Uterus (tissue), 4 donors: Measurements from ENCODE around the gene SERPINA9. TPM values are rescaled to one million over a fixed set of nuclear protein-coding genes. Genes with fewer than 3 reads are reported as not detected.
"Not testable (repeated sequence)": the region's sequence is repeated elsewhere in the genome, so short reads cannot be mapped to it uniquely, and the experiment has no call there.

ENCODE experiments used
- DNase-seq, 2 donors: peaks; one replicate each; pipeline ENCODE4 v3.0.0-alpha.2; 2019 to 2020
- H3K27ac ChIP-seq, 2 donors: fragments of 200-600 bp; sonication (generic); 1 replicate in 1 of 2; 2 replicates in 1 of 2; pipeline ENCODE4 v1.5.1; 2016 to 2018
- H3K27me3 ChIP-seq, 2 donors: fragments of 200-600 bp; sonication (generic); one replicate each; pipeline ENCODE4 v1.5.1; 2018 to 2019; ENCODE audit warnings: control low read depth in 1 of 2
- H3K36me3 ChIP-seq, 2 donors: fragments of 200-600 bp; sonication (generic); one replicate each; pipeline ENCODE4 v1.5.1; 2019; ENCODE audit warnings: control low read depth in 1 of 2
- H3K4me1 ChIP-seq, 2 donors: fragments of 200-600 bp; sonication (generic); one replicate each; pipeline ENCODE4 v1.5.1; 2018 to 2019; ENCODE audit warnings: control low read depth in 1 of 2
- H3K4me3 ChIP-seq, 2 donors: fragments of 200-600 bp; sonication (generic); 1 replicate in 1 of 2; 2 replicates in 1 of 2; pipeline ENCODE4 v1.5.1; 2018 to 2019; ENCODE audit warnings: mild to moderate bottlenecking in 1 of 2
- H3K9me3 ChIP-seq, 2 donors: fragments of 200-600 bp; sonication (generic); one replicate each; pipeline ENCODE4 v1.5.1; 2019; ENCODE audit warnings: control low read depth in 1 of 2
- POLR2A ChIP-seq, 2 donors: fragments of 450-650 bp; IDR thresholded peaks; one replicate each; pipeline ENCODE4 v1.6.1; 2016; ENCODE audit warnings: antibody characterized with exemption in 2 of 2, mild to moderate bottlenecking in 1 of 2, moderate library complexity in 1 of 2
- intact Hi-C: fragments of 100-400 bp; cut with DNase I; formaldehyde crosslinking; loops from one replicate; pipeline ENCODE4 v1.15.1; 2023; ENCODE audit warnings: low total_unique reads
- total RNA-seq, 4 donors: library from RNA; depleted of rRNA in 3 of 4; stranded (reverse); fragments of >200 nt in 3 of 4; gene quantifications; one replicate each; pipeline versions ENCODE4 v1.1.0 to v1.2.4, GENCODE V29; 2014 to 2023
- TF ChIP-seq, protein P1 (sequence below), 4 experiments: fragments of 200-600 bp in 2 of 4; fragments of 450-650 bp in 2 of 4; sonication (generic) in 2 of 4; IDR thresholded peaks; one replicate each; pipeline ENCODE4 v1.5.1; 2016 to 2019; ENCODE audit warnings: antibody characterized with exemption in 4 of 4, mild to moderate bottlenecking in 2 of 4, moderate library complexity in 1 of 4
- donor health status: DM: yes; HTN: yes; CAD: no.

SERPINA9 gene
- total RNA-seq, 4 donors from 2014 or later, result not detected

DNA sequence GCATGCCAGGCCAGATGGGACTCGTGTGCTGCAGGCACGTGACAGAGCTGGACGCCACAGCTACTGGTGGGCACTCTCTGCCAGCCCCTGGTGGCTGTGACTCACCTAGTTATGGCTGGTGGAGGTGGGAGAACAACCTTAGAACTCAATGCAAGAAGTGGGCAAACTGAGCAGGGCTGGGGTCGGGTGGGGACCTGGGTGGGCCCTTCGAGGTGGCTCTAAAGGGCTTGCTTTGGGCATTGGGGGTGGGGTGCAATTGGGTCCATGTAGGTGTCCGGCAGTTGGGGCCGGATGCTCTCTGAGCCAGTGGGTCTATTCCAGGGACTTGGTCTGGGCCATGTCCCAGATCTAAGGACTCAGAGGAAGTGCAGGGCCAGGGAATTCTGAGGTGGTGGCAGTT, 38.4 kb upstream of the SERPINA9 start:
- Histone ChIP-seq H3K27ac (no peak overlapping the region), H3K9me3 (no peaks in the 10 kb centered on the region), H3K4me3 (no peak overlapping the region), H3K36me3 (no peaks in the 10 kb centered on the region), H3K27me3 (no peaks in the 10 kb centered on the region), H3K4me1 (no peaks in the 10 kb centered on the region)
- no peak for DNase-seq
- TF ChIP-seq, protein P1, sequence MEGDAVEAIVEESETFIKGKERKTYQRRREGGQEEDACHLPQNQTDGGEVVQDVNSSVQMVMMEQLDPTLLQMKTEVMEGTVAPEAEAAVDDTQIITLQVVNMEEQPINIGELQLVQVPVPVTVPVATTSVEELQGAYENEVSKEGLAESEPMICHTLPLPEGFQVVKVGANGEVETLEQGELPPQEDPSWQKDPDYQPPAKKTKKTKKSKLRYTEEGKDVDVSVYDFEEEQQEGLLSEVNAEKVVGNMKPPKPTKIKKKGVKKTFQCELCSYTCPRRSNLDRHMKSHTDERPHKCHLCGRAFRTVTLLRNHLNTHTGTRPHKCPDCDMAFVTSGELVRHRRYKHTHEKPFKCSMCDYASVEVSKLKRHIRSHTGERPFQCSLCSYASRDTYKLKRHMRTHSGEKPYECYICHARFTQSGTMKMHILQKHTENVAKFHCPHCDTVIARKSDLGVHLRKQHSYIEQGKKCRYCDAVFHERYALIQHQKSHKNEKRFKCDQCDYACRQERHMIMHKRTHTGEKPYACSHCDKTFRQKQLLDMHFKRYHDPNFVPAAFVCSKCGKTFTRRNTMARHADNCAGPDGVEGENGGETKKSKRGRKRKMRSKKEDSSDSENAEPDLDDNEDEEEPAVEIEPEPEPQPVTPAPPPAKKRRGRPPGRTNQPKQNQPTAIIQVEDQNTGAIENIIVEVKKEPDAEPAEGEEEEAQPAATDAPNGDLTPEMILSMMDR (IDR thresholded peaks at IDR 0.05), result no peak
- no peak for TF ChIP-seq POLR2A (IDR thresholded peaks at IDR 0.05)
- intact Hi-C loops, result no loop called here

DNA sequence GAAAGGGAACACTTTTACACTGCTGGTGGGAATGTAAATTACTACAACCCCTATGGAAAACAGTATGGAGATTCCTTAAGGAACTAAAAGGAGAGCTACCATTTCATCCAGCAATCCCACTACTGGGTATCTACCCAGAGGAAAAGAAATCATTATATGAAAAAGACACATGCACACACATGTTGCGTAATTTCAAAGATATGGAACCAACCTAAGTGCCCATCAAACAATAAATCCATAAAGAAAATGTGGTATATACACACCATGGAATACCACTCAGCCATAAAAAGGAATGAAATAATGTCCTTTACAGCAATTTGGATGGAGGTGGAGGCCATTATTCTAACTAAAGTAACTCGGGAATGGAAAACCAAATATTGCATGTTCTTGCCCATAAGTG, 34.5 kb upstream of the SERPINA9 start:
- H3K36me3 ChIP-seq, H3K4me1 ChIP-seq, intact Hi-C loops, DNase-seq, H3K27me3 ChIP-seq, H3K27ac ChIP-seq, H3K4me3 ChIP-seq, H3K9me3 ChIP-seq: not testable (repeated sequence)

DNA sequence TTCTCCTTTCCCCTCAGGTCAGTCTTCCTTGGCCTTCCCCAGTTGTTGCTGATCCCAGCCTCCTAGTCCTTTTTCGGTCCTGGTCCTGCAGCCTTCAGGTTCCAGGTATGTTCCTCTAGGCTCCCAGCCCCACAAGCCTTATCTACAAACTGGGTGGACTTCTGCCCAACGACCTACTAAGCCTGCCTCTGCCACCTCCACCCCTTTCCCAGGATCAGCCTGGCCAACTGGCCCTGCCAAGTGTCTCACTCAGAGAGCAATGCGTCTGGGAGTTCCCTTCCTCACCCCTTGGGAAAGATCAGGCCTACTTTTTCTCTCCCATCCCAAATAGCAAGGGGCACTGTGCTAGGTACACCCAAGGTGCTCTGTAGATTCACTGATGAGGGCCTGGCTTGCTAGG, 33.4 kb upstream of the SERPINA9 start, which contains the start of gene SERPINA12:
Gene SERPINA12 (minus strand): TSS at position 114 of the 400 bp plus-strand sequence. CDS start 11,072 bp downstream, outside the sequence.
- Histone ChIP-seq H3K27me3 (no peaks in the 10 kb centered on the region), H3K27ac (no peak within 1 kb of the TSS), H3K9me3 (no peaks in the 10 kb centered on the region), H3K36me3 (no peaks in the 10 kb centered on the region), H3K4me3 (no peak within 1 kb of the TSS), H3K4me1 (no peaks in the 10 kb centered on the region)
- TF ChIP-seq POLR2A (IDR thresholded peaks at IDR 0.05), result no peak
- TF ChIP-seq, protein P1 (IDR thresholded peaks at IDR 0.05), result no peak
- intact Hi-C loops, result no loop called here
- no peak for DNase-seq

DNA sequence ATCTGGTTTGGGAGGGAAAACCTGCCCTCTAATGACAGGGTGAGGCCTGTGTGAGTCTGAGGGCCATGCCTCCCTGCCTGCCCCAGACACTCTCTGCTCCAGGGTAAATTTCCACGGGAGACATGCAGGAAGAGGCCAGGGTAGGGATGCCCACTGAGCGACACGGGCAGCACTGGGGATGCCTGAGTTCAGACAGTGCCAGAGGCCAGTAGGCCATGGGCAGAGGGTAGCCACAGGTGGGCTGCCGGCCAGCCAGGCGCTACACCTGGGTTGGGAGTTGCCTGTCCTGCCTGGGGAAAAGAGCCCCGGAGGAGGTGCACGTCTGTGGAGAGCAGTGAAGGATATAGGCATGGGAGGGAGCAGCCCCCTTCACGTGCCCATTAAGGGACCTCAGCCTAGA, 29.6 kb upstream of the SERPINA9 start:
- TF ChIP-seq, protein P1 (IDR thresholded peaks at IDR 0.05), result no peak
- TF ChIP-seq POLR2A (IDR thresholded peaks at IDR 0.05), result no peak
- no peaks in the 10 kb centered on the region for H3K9me3 ChIP-seq

DNA sequence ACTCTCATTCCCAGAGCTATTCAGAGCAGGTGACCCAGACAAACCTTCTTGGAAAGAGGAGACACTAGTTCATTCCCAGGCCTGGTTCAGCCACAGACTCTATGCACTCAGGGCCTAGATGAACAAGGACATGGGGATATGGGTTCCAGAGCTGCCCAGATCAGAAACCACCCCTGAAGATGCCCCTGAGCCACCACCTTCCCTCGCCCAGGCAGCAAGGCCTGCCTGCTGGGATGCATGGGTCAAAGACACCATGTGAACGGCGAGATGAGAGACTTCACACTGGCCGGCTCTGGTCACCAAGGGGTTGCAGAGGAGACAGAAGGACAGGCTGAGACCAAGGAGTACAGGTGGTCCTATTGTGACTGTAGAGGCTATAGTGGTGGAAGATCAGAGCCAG, 29.2 kb upstream of the SERPINA9 start:
- DNase-seq, result no peak
- Histone ChIP-seq H3K9me3 (no peaks in the 10 kb centered on the region), H3K36me3 (no peaks in the 10 kb centered on the region), H3K27me3 (no peaks in the 10 kb centered on the region), H3K4me3 (no peak overlapping the region), H3K4me1 (no peaks in the 10 kb centered on the region), H3K27ac (no peak overlapping the region)
- no peak for TF ChIP-seq POLR2A (IDR thresholded peaks at IDR 0.05)
- TF ChIP-seq, protein P1 (IDR thresholded peaks at IDR 0.05), result no peak
- intact Hi-C loops, result no loop called here

More for the DNA sequence above, 29.6 kb upstream of the SERPINA9 start:
- no peak overlapping the region for H3K4me3 ChIP-seq
- no peaks in the 10 kb centered on the region for H3K27me3 ChIP-seq
- no peak overlapping the region for H3K27ac ChIP-seq
- DNase-seq, result no peak
- H3K36me3 ChIP-seq, result no peaks in the 10 kb centered on the region
- intact Hi-C loops, result no loop called here
- H3K4me1 ChIP-seq, result no peaks in the 10 kb centered on the region
